ENCODE measurements around the gene NFIA.
A peak's percentile ranks its signal among the peaks of the same experiment; 100 is the strongest.

The NFIA gene

GRCh38 chr1:61187352-61188086, 105.2 kb downstream of the NFIA start:
- peak; percentile 26 to 45 for DNase-seq

- DNase-seq = no peak
These were observed 107.8 kb downstream of the NFIA start for GRCh38 chr1:61190153-61190552.

GRCh38 chr1:61190618-61191432, 108.5 kb downstream of the NFIA start:
- peak in 1 of 2 donors; percentile 59 for DNase-seq

DNA sequence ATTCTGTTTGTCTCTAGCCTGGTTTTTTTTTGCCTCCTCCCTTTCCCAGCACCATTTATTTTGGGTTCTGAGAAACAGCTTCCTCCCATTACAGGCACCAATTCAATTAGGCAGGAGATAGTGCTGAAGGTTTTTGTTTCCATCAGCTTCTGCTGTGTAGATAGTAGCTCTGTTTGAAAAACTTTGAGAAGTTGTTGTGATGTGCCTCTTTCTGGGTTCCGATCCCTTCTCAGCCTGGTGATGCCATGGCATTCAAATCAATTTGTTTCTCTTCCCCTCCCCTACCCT, 109.0 kb downstream of the NFIA start:
- no peak for DNase-seq

DNA sequence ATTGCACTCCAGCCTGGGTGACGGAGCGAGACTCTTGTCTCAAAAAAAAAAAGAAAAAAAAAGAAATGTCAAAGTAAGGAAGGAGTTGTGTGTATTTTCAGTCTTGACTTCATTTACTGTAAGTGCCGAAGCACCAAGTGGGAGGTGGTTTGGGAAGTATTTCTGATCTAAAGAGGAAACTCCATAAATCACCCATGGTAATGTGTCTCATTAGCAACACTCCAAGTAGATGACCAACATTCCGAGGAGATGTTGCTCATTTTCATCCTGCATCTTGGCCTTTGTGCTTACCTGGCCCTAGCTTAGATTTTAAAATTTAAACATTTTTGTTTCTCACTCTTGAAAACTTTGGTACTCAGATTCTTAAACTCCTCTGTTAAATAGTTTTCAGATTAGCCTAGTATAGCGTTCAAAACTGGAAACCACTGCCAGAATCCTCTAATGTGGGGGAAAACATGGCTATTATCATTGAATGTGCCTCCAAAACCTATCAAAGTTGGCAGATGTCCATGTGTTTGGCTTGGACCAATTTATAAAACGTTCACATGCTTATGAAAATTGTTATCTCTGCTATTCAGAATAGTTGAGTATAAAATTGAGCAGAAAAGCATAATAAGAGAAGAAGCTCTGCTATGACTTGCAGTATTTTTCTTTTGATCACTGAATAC, 110.4 kb downstream of the NFIA start:
- no peak for DNase-seq

DNA sequence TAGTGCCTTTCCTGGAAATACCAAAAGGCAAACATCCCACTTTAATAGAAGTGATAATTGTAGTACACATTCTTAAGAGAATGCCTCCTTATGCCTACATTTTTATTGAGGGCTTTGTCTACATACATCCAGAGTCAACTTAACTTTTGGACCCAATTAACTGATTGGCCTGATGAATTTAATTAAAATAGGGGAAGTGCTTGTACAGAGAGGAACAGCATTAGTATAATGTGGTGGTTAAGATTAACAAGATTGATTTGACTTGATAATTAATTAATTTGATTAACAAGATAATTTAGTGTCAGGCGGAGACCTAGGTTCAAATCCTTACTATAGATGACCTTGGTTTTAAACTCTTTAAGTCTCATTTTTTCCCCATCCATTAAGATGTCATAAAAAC, 111.4 kb downstream of the NFIA start:
- DNase-seq = no peak

DNA sequence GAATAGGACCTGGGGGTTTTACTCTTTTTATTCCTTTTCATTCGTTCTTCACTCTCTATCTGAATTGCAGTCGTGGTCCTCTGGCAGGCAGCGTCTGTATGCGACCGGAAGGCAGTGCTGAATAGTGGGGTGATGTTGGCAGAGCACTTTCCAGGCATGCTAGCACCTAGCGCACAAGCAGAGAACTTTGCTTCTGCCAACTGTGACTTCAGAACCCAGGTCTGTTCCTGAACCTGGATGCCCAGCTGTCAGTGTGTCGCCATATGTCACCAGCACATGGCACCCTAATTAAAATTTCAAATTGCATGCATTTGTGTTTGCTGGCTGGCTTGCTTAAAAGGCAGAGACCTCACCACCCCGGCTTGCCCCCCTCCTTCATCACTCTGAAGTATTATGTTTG, 116.2 kb downstream of the NFIA start:
- DNase-seq = peak in 1 of 2 donors; percentile 27

DNA sequence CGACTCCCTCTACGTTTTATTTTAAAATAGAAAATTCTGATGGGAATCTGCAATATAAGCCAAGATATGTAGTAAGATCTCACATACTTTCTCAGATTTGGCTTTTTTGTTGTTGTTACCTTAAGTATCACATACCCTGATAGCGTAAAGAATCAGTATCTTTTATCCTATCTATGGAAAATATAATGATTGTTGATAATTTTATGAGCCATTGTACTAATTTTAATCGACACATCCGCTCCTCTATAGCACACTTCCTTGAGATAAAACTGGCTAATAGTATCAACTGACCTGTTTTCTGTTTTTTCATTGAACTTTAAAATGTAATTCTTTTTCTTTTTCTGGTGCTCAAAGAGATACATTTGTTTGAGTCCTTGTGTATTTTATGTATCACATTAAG, 118.7 kb downstream of the NFIA start:
- DNase-seq = no peak

DNA sequence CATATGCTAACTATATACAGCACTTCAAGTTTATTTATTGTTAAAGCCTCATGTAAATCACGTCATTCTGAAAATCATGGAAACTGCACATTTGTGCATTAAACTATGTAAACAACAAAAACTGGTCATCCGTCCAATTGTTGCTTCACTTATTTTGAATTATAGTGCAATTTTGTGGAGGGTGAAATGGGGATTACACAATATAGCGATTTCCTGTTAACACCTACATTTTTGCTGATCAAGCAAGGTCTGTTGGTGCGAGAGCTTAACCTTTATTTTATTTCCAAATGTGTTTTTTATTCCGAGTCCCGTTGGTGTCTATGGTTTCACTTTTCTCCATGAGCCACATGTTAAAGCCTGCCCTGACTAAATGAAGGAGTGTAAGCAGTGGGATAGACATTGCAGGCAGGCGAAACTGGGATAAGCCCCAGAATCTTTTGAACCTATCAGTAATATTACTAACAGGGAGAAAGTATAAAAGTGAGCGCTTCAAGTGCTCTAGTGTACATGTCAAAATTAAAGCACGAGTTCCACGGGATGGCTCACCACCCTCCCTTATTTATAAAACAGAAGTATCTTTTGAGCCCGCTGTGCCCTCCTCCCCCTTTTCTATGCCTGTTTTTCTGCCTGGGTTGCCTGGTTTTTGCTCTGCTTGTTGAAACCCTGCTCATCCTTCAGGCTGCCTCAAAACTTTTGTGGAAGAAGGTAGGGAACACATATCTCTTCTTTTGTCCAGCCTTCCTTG, 120.7 kb downstream of the NFIA start:
- DNase-seq = no peak

DNA sequence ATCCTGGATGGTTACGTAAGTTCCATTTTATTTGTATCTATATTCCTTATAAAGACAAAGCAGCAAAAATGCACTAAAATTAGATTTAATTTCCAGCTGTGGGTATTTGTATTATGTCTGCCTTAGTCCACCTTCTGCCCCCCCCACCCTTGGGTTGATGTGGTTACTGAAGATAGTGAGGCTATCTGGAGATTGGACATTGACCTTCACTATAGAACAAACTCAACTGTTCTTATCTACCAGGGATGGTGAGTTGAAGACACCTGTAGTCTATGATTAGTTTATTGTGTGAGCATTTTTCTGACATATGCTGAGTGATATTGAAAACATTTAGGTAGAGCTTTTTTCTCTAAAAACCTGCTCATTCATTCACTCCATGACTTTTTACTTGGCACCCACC, 122.2 kb downstream of the NFIA start:
- no peak for DNase-seq

DNA sequence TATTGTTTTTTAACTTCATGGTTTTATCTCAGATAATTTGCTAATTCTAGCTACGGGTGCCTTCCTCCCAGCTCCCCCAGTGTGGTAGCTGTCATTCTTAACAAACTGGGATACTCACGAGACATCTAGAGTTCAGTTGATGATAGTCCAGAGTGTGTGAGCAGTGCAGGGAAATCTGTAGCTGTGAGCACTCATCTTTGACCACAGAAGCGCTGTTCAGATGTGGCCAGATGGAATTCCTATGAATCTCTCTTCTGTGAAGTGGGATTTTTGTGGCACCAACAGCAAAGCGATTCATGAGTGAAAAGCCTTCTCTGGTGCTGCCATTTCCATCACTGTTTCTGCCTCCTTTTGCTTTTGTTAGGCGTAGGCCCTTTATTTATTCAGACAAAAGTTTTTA, 125.1 kb downstream of the NFIA start:
- DNase-seq = no peak

DNA sequence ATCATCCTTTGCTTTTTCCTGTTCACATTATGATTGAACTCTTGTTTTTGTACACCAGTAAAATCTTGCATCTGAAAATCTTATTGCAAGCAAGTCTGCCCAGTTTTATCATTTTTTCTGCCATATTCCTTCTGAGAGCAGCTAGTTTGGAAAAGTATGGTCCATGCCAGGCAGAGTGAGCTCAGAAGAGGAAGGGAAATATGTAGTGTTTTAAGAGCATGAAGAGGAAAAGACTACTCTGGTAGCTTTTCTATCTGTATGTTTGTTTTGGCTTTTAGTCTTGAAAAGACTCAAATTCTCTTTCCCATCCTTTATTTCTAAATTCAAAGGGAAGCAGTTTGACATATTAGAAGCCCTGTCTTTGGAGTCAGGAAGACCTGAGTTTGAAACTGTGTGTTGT, 125.8 kb downstream of the NFIA start:
- DNase-seq = no peak

- no peak for DNase-seq
These were observed 126.5 kb downstream of the NFIA start for GRCh38 chr1:61208831-61209230.

DNA sequence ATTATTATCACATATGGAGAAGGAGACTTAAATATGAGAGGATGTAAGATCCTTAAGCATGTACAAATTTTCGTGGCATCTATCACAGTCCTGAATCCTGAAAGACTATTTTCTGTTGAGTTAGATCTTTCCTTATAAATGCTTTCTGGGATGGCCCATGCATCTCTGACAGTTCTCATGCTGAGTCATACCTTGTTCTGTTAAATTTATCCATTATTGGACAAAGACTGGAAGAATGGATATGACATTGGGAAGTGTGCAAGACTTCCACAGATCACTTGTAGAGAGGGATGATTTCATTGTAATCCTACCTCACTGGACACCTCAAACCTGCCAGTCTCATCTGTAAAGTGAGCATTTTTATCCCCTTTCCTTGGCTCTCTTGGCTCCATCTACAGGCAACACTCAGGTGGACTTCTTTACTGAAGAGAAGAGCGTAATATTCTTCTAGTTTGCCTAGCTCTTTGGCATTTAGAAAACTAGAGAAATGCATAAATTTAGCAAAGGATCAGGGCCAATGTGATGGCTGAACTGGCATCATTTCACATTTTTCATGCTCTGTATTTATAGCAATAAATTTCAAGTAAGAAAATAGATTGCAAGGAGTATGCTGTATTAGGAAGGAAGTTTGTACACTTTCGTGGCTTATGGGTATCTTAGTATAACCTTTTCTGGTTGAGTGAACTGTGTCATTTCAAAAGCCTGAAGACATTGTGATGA, 128.2 kb downstream of the NFIA start:
- DNase-seq = no peak

GRCh38 chr1:61213245-61214011, 131.1 kb downstream of the NFIA start:
- DNase-seq = no peak

DNA sequence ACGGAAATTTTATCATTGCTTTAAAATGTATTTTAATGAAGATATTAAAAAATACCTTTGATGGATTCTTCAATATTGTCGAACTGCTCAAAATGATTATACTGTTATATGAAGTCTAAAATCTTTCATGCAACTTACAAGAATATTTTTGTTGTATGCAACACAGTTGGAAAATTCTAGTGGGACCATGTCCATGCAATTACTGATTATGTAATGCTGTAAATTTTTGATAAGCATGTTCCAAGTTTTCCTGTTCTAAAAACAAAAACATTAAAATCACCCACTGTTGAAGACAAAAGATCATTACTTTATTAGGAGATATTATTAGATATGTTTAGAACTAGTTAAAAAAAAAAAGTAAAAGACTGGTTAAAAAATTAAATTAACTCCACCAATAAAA, 132.8 kb downstream of the NFIA start:
- no peak for DNase-seq

- no peak for DNase-seq
These were observed 133.4 kb downstream of the NFIA start for GRCh38 chr1:61215676-61216289.

GRCh38 chr1:61220536-61220935, 138.2 kb downstream of the NFIA start:
- DNase-seq = no peak

DNA sequence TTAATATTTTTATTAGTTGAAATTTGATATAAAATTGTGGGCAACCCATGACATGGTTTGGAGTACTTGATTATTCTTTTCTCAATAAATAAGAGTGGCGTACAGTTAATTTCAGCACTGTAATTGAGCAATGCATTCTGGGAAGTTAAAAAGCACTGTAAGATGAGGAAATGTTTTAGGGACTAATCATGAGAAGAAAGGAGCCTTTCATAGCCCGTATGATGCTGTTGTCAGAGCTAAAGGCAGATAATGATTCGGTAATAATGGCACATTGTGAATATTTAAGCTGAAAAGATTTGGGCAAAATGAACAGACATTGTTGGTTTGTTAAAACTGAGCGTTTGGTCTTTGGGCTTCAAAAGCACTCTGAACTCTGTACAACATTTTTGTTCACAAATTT, 139.3 kb downstream of the NFIA start:
- DNase-seq = peak in 1 of 2 donors; percentile 70

DNA sequence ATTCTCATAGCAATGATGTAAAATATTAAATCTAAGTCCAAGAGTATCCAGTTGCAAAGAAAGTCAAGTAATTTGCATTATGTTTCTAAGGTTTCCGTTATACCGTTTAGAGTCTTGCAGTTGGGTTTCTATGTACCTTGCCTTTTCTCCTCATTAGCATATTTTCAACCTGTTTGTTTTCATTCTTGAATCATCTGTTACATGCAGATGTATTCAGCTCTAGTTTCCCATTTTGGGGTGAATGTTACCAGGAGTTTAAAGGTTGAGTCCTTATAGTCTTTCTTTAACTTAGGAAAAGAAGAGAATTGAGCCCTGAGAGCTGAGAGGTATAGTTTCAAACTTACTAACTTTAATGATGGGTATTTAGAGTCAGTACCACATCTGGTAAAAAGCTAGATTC, 139.9 kb downstream of the NFIA start:
- no peak for DNase-seq

- DNase-seq = no peak
These were observed 140.8 kb downstream of the NFIA start for GRCh38 chr1:61223140-61223539.
